ENCODE data around the gene SDC3. TPM values are rescaled to one million over a fixed set of nuclear protein-coding genes. Genes with fewer than 3 reads are reported as not detected.
A peak's percentile ranks its signal among the peaks of the same experiment; 100 is the strongest.

SDC3 gene
- total RNA-seq, 1 donor from 2014 or later: 23.0 TPM

DNA sequence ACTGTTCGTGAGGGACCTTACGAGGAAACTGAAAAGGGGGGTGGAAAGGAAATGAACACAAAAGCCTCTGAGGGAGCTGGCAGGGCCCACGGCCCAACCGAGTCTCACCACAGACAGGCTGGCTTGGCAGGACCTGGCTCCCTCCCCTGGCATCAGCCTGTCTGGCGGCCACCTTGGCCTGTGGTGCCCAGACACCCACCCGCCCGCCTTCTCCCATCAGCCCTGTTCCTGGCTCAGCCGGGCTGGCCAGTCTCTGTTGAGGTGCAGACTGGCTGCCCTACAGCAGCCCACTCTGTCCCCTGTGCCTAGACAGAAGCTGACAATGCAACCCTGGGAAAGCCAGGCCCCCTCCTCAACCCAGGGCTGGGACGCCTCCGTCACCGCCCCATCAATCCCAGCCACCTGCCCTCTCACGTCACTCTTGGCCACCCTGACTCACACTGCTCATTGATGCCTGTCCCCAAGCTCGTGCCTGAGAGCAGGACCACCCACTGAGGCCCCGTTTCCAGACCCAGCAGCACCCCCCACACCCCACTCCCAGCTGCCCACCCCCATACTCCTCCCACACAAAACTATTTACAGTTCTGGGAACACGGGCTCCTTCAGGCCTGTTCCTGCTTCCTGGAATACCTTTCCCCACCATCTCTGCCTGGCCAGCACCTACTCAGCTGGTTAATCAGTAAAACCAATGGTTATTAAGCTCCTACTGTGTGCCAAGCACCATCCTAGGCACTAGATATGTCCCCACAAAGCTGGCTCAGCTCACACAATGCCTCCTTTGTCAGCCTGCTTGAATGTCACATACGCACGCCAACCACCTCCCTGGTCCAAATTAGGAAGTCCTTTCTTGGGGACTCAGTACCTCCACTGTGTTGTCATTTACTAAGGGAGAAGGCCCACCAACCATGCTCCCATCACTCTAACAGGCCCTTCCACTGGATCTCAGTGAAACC is 22.7 kb downstream of the SDC3 start:
- no peak overlapping the region for H3K4me3 Mint-ChIP-seq
- Histone ChIP-seq H3K4me1 (peaks cover 33% of the 10 kb centered on the region), H3K36me3 (no peaks in the 10 kb centered on the region), H2AFZ (replicated peaks) (no peak overlapping the region), H3K9me3 (ENCODE audit: low read depth) (no peaks in the 10 kb centered on the region), H3K27me3 (no peaks in the 10 kb centered on the region), H3K4me3 (no peak overlapping the region), H4K20me1 (ENCODE audit: low read depth) (peaks cover 71% of the 10 kb centered on the region), H3K79me2 (ENCODE audit: low read depth) (peaks cover 47% of the 10 kb centered on the region), H3F3A (ENCODE audit: low read depth) (peaks cover 18% of the 10 kb centered on the region), H3K27ac (peak overlapping the region; percentile 65), H3K4me2 (no peak overlapping the region), H3K9ac (no peak overlapping the region)
- H3K27ac Mint-ChIP-seq: peak overlapping the region; percentile 94
- peaks cover 2% of the 10 kb centered on the region for H3K27me3 Mint-ChIP-seq (ENCODE audit: insufficient read depth, low read depth)
- H3K36me3 Mint-ChIP-seq: no peaks in the 10 kb centered on the region
- no peaks in the 10 kb centered on the region for H3K9me3 Mint-ChIP-seq
- no peak for TF ChIP-seq EZH2phosphoT487 (IDR thresholded peaks at IDR 0.05)
- peaks cover 75% of the 10 kb centered on the region for H3K4me1 Mint-ChIP-seq
- no peak for DNase-seq (ENCODE audit: low spot score)

DNA sequence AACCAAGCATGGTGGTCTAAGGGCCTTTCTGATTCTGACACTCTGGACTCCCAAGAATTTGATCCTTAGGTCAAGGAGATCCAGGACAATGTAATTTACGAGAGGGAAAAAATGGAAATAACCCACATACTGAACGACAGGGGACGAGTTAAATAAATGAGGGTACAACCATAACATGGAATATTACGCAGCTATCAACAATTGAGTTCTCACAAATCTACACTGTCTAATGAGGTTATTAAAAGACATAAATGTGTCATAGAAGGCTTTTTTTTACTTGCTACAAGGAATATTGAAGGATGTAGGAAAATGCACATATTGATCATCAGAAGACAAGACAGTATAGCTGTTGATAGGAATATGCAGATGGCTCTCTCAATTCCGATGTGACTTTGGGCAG is 23.8 kb downstream of the SDC3 start:
- no peak for TF ChIP-seq EZH2phosphoT487 (IDR thresholded peaks at IDR 0.05)
- TF ChIP-seq, protein P1, sequence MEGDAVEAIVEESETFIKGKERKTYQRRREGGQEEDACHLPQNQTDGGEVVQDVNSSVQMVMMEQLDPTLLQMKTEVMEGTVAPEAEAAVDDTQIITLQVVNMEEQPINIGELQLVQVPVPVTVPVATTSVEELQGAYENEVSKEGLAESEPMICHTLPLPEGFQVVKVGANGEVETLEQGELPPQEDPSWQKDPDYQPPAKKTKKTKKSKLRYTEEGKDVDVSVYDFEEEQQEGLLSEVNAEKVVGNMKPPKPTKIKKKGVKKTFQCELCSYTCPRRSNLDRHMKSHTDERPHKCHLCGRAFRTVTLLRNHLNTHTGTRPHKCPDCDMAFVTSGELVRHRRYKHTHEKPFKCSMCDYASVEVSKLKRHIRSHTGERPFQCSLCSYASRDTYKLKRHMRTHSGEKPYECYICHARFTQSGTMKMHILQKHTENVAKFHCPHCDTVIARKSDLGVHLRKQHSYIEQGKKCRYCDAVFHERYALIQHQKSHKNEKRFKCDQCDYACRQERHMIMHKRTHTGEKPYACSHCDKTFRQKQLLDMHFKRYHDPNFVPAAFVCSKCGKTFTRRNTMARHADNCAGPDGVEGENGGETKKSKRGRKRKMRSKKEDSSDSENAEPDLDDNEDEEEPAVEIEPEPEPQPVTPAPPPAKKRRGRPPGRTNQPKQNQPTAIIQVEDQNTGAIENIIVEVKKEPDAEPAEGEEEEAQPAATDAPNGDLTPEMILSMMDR (IDR thresholded peaks at IDR 0.05): no peak
- TF ChIP-seq EZH2 (IDR thresholded peaks at IDR 0.05): no peak
- Histone ChIP-seq H3K4me2 (no peak overlapping the region), H3F3A (ENCODE audit: low read depth) (peaks cover 18% of the 10 kb centered on the region), H3K4me3 (no peak overlapping the region), H3K9ac (no peak overlapping the region), H3K27me3 (no peaks in the 10 kb centered on the region), H3K79me2 (ENCODE audit: low read depth) (peaks cover 35% of the 10 kb centered on the region), H3K9me3 (ENCODE audit: low read depth) (no peaks in the 10 kb centered on the region), H3K4me1 (peaks cover 39% of the 10 kb centered on the region), H3K27ac (no peak overlapping the region), H4K20me1 (ENCODE audit: low read depth) (peaks cover 74% of the 10 kb centered on the region), H3K36me3 (no peaks in the 10 kb centered on the region), H2AFZ (replicated peaks) (no peak overlapping the region)
- H3K4me1 Mint-ChIP-seq: peaks cover 81% of the 10 kb centered on the region
- no peak overlapping the region for H3K4me3 Mint-ChIP-seq
- peaks cover 3% of the 10 kb centered on the region for H3K27me3 Mint-ChIP-seq (ENCODE audit: insufficient read depth, low read depth)
- peak overlapping the region; percentile 63 for H3K27ac Mint-ChIP-seq
- H3K9me3 Mint-ChIP-seq: no peaks in the 10 kb centered on the region
- no peak for DNase-seq (ENCODE audit: low spot score)
- no peaks in the 10 kb centered on the region for H3K36me3 Mint-ChIP-seq

DNA sequence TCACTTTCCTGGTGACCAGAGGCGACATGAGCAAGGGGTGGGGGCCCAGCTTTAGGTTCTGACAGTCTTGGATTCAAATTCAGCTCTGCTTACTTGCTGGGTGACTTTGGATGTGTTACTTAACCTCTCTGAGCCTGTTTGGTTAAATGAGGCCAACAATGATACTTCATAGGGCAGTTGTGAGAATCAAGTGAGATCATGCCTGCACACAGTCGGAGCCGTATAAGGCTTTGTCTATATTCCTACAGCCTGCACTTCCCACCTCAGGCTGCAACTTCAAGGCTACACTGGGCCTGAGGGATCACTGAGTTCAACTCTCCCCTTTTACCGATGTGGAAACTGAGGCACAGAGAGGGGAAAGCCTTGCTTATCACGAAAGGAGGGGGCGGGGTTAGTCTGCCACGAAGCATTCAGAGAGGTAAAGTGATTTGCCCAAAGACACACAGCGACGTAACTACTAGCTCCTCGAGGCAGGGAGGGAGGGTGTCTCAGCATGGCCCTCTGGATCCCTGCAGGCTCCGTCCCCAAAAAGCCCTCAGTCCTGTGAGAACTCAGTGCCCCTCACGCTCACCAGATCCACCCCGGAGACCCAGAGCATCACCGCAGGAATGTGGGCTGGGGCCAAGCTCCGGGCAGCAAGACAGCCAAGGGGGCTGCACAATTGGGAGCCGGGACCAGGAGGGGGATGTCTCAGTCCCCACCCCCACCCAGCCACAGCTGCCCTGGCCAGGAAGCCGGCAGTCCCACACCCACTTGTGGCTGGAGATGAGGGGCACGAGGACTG is 25.0 kb downstream of the SDC3 start:
- Histone ChIP-seq H3F3A (ENCODE audit: low read depth) (peaks cover 16% of the 10 kb centered on the region), H3K36me3 (no peaks in the 10 kb centered on the region), H3K4me1 (peaks cover 39% of the 10 kb centered on the region), H3K4me3 (no peak overlapping the region), H2AFZ (replicated peaks) (no peak overlapping the region), H4K20me1 (ENCODE audit: low read depth) (peaks cover 79% of the 10 kb centered on the region), H3K4me2 (no peak overlapping the region), H3K79me2 (ENCODE audit: low read depth) (peaks cover 29% of the 10 kb centered on the region), H3K9ac (no peak overlapping the region), H3K27ac (no peak overlapping the region), H3K9me3 (ENCODE audit: low read depth) (no peaks in the 10 kb centered on the region), H3K27me3 (no peaks in the 10 kb centered on the region)
- no peaks in the 10 kb centered on the region for H3K9me3 Mint-ChIP-seq
- no peak for DNase-seq (ENCODE audit: low spot score)
- TF ChIP-seq, protein P1 (IDR thresholded peaks at IDR 0.05): no peak
- TF ChIP-seq EZH2 (IDR thresholded peaks at IDR 0.05) (no peak), EZH2phosphoT487 (IDR thresholded peaks at IDR 0.05) (no peak)
- H3K36me3 Mint-ChIP-seq: no peaks in the 10 kb centered on the region
- H3K27ac Mint-ChIP-seq: no peak overlapping the region
- peaks cover 9% of the 10 kb centered on the region for H3K27me3 Mint-ChIP-seq (ENCODE audit: insufficient read depth, low read depth)
- no peak overlapping the region for H3K4me3 Mint-ChIP-seq
- H3K4me1 Mint-ChIP-seq: peaks cover 83% of the 10 kb centered on the region

All from neural progenitor cell (in vitro differentiated cells).